Endothelial cell of umbilical vein (primary cell): Measurements from ENCODE around the gene GPSM1. TPM values are rescaled to one million over a fixed set of nuclear protein-coding genes. Genes with fewer than 3 reads are reported as not detected.

Source experiments
- BruUV-seq: library from RNA; stranded (reverse); fragments of 400-500 nt; replicated peaks from 2 replicates; lab custom pipeline; 2021; lab: Mats Ljungman, UMichigan
- CTCF ChIA-PET: fragments of 300-600, 350-600 bp; sonication (Branson Sonifier 250); formaldehyde crosslinking; loops from one replicate; lab custom pipeline; 2021; ENCODE audit warnings: antibody characterized with exemption, inconsistent platforms; lab: Charles Lee
- POLR2A ChIA-PET: fragments of 300-600, 350-600 bp; sonication (Branson Sonifier 250); formaldehyde crosslinking; loops from one replicate; lab custom pipeline; 2021; ENCODE audit warnings: antibody characterized with exemption, inconsistent platforms; lab: Charles Lee
- DNase-seq: peaks from one replicate; pipeline ENCODE4 v3.0.0-alpha.2; 2011; ENCODE audit warnings: low read depth, low spot score
- FAIRE-seq: peaks from 2 replicates; lab custom pipeline; 2011; peaks lifted over from hg19 to GRCh38; lab: Jason Lieb, UNC
- H2AFZ ChIP-seq: 2 replicates; pipeline ENCODE4 v1.6.0; 2012; ENCODE audit warnings: low read depth, low read length, control low read depth, inconsistent platforms
- H3K27ac ChIP-seq: 2 replicates; pipeline ENCODE4 v1.5.1; 2011; ENCODE audit warnings: low read depth, mild to moderate bottlenecking, control low read depth, low read length, moderate library complexity; ENCODE audit not compliant: insufficient read depth
- H3K27me3 ChIP-seq, 2 experiments: 2 replicates each; pipeline versions ENCODE4 v1.6.0 to v1.6.1; 2011; ENCODE audit warnings: low read length in 2 of 2, mixed read lengths in 1 of 2; ENCODE audit not compliant: control insufficient read depth in 2 of 2, insufficient read depth in 2 of 2
- H3K36me3 ChIP-seq, 2 experiments: 2 replicates in 1 of 2; 3 replicates in 1 of 2; pipeline ENCODE4 v1.5.1; 2011; ENCODE audit warnings: low read length in 2 of 2, mild to moderate bottlenecking in 1 of 2, moderate library complexity in 1 of 2; ENCODE audit not compliant: control insufficient read depth in 2 of 2, insufficient read depth in 2 of 2; ENCODE audit errors: extremely low read depth in 1 of 2
- H3K4me1 ChIP-seq: 3 replicates; pipeline ENCODE4 v1.5.1; 2011; ENCODE audit warnings: mild to moderate bottlenecking, low read length; ENCODE audit not compliant: control insufficient read depth, insufficient read depth; ENCODE audit errors: extremely low read depth
- H3K4me2 ChIP-seq: 2 replicates; pipeline ENCODE4 v1.6.1; 2011; ENCODE audit warnings: low read length, control low read depth, mixed read lengths; ENCODE audit not compliant: insufficient read depth
- H3K4me3 ChIP-seq, 3 experiments: fragments of 200-600 bp in 1 of 3; sonication (generic), shearing (Covaris generic) in 1 of 3; replicated peaks in 1 of 3; 2 replicates each; pipeline ENCODE4 v1.5.1; 2011 to 2016; ENCODE audit warnings: control low read depth in 3 of 3, low read length in 3 of 3, mild to moderate bottlenecking in 2 of 3, inconsistent platforms in 1 of 3, low read depth in 1 of 3, moderate library complexity in 1 of 3; ENCODE audit not compliant: insufficient read depth in 1 of 3
- H3K79me2 ChIP-seq: 2 replicates; pipeline ENCODE4 v1.6.0; 2012; ENCODE audit warnings: low read length, inconsistent platforms; ENCODE audit not compliant: control insufficient read depth, insufficient read depth
- H3K9ac ChIP-seq: replicated peaks from 2 replicates; pipeline ENCODE3; 2011; ENCODE audit warnings: low read length, control low read depth; ENCODE audit not compliant: insufficient read depth; ENCODE audit errors: extremely low read depth
- H3K9me1 ChIP-seq: replicated peaks from 3 replicates; pipeline ENCODE4 v1.6.0; 2011; ENCODE audit warnings: mild to moderate bottlenecking, low read length; ENCODE audit not compliant: control insufficient read depth, insufficient read depth; ENCODE audit errors: extremely low read depth
- H3K9me3 ChIP-seq: replicated peaks from 2 replicates; pipeline ENCODE4 v1.5.1; 2012; ENCODE audit warnings: low read length, inconsistent platforms; ENCODE audit not compliant: control insufficient read depth, insufficient read depth
- H4K20me1 ChIP-seq: replicated peaks from 2 replicates; pipeline ENCODE3; 2011; ENCODE audit warnings: mild to moderate bottlenecking, low read length; ENCODE audit not compliant: control insufficient read depth, insufficient read depth; ENCODE audit errors: extremely low read depth
- EZH2 ChIP-seq: IDR thresholded peaks from 2 replicates; pipeline ENCODE4 v1.6.1; 2012; ENCODE audit warnings: borderline replicate concordance, low read depth, mild to moderate bottlenecking, moderate library complexity, low read length, inconsistent platforms; ENCODE audit not compliant: severe bottlenecking
- FOS ChIP-seq: IDR thresholded peaks from 2 replicates; pipeline ENCODE4 v1.6.1; 2011; ENCODE audit warnings: mild to moderate bottlenecking, low read length, moderate library complexity, borderline replicate concordance; ENCODE audit not compliant: insufficient read depth
- GATA2 ChIP-seq: IDR thresholded peaks from 2 replicates; pipeline ENCODE4 v1.7.0; 2011; ENCODE audit warnings: low read depth, mild to moderate bottlenecking, moderate library complexity, mixed read lengths, low read length; ENCODE audit not compliant: insufficient read length, insufficient read depth
- JUN ChIP-seq: IDR thresholded peaks from 2 replicates; pipeline ENCODE4 v1.6.1; 2011; ENCODE audit warnings: borderline replicate concordance, low read depth; ENCODE audit not compliant: insufficient read length, insufficient read depth
- MAX ChIP-seq: IDR thresholded peaks from 2 replicates; pipeline ENCODE4 v1.6.1; 2011; ENCODE audit not compliant: insufficient read depth, insufficient read length
- MYC ChIP-seq: IDR thresholded peaks from one replicate; pipeline ENCODE4 v1.6.1; 2011; ENCODE audit warnings: mild to moderate bottlenecking, low read depth, low read length
- POLR2A ChIP-seq: IDR thresholded peaks from 2 replicates; pipeline ENCODE4 v1.6.1; 2012; ENCODE audit warnings: low read depth, mild to moderate bottlenecking, control low read depth, low read length
- POLR2AphosphoS5 ChIP-seq: IDR thresholded peaks from 2 replicates; pipeline ENCODE4 v1.6.1; 2012; ENCODE audit warnings: low read depth, mild to moderate bottlenecking, control low read depth, low read length, moderate library complexity; ENCODE audit not compliant: insufficient read depth
- dilution Hi-C: fragments of 300-500 bp; cut with MboI; formaldehyde crosslinking; loops from one replicate; pipeline ENCODE4 v1.15.0; 2019; ENCODE audit warnings: low sequenced_read_pairs; ENCODE audit not compliant: extremely low pct_ligation_motif_present
- intact Hi-C: fragments of 100-400 bp; cut with micrococcal nuclease; formaldehyde crosslinking; loops from one replicate; pipeline ENCODE4 v1.10.0; 2022
- polyA plus RNA-seq, 4 experiments: library from polyadenylated mRNA; depleted of rRNA in 3 of 4; stranded (reverse) in 3 of 4; unstranded in 1 of 4; fragments of >200 nt; gene quantifications; 2 replicates each; pipeline versions ENCODE4 v1.2.1 to v1.2.3, GENCODE V29; 2011 to 2012; ENCODE audit warnings: missing spikeins in 1 of 4
- total RNA-seq: library from RNA; stranded (reverse); gene quantifications from 2 replicates; pipeline ENCODE4 v1.2.3, GENCODE V29; 2021
- TF ChIP-seq, protein P1 (sequence below), 2 donors: IDR thresholded peaks; 1 replicate in 1 of 2; 2 replicates in 1 of 2; pipeline ENCODE4 v1.5.1; 2011; ENCODE audit warnings: low read length in 2 of 2, mild to moderate bottlenecking in 2 of 2, moderate library complexity in 2 of 2, control low read depth in 1 of 2, inconsistent platforms in 1 of 2, low read depth in 1 of 2; ENCODE audit not compliant: insufficient read depth in 1 of 2; ENCODE audit errors: extremely low read depth in 1 of 2

GPSM1 gene
- total and polyA plus RNA-seq, 2 donors (not counting 3 experiments of a cell fraction or from before 2014, with no cell fraction given) = 34.6 to 47.1 TPM

- intact Hi-C loops = no loop called here
- H3K9me3 ChIP-seq = no peaks in the 10 kb centered on the region
- no peaks in the 10 kb centered on the region for H4K20me1 ChIP-seq
- H3K27me3 ChIP-seq = no peaks in the 10 kb centered on the region
- FAIRE-seq = no peak
- no peak for TF ChIP-seq EZH2
- no peak for TF ChIP-seq POLR2AphosphoS5
- no peak for TF ChIP-seq JUN
- no peak for TF ChIP-seq MAX
- TF ChIP-seq GATA2 = no peak
- TF ChIP-seq, protein P1, sequence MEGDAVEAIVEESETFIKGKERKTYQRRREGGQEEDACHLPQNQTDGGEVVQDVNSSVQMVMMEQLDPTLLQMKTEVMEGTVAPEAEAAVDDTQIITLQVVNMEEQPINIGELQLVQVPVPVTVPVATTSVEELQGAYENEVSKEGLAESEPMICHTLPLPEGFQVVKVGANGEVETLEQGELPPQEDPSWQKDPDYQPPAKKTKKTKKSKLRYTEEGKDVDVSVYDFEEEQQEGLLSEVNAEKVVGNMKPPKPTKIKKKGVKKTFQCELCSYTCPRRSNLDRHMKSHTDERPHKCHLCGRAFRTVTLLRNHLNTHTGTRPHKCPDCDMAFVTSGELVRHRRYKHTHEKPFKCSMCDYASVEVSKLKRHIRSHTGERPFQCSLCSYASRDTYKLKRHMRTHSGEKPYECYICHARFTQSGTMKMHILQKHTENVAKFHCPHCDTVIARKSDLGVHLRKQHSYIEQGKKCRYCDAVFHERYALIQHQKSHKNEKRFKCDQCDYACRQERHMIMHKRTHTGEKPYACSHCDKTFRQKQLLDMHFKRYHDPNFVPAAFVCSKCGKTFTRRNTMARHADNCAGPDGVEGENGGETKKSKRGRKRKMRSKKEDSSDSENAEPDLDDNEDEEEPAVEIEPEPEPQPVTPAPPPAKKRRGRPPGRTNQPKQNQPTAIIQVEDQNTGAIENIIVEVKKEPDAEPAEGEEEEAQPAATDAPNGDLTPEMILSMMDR (IDR thresholded peaks at IDR 0.05; ENCODE audit: extremely low read depth in 1 of 2, insufficient read depth in 1 of 2, low read depth in 1 of 2, low read length in 2 of 2) = no peak
- TF ChIP-seq POLR2A = no peak
- no peak for TF ChIP-seq MYC
- no peak for TF ChIP-seq FOS
- no peak for DNase-seq
- ChIA-PET POLR2A (no interaction called here), CTCF (interaction anchor here (1.2 to 2.8 kb wide), 3 partner anchors 8 to 38 kb away, joined by 4 to 13 read pairs (median 5); partner anchors contain the start of gene DNLZ)
- H3K79me2 ChIP-seq = peaks cover 23% of the 10 kb centered on the region
- dilution Hi-C loops = no loop called here
- no peak overlapping the region for H3K9ac ChIP-seq
- no peak overlapping the region for H3K4me2 ChIP-seq
- no peak overlapping the region for H3K27ac ChIP-seq
- no TSS peak for BruUV-seq
- no peak overlapping the region for H2AFZ ChIP-seq
- no peak overlapping the region for H3K4me3 ChIP-seq
- H3K36me3 ChIP-seq = no peaks in the 10 kb centered on the region
- H3K9me1 ChIP-seq = no peaks in the 10 kb centered on the region
- peaks cover 20% of the 10 kb centered on the region for H3K4me1 ChIP-seq
Observed at GRCh38 chr9:136325358-136325757, 2.0 kb upstream of the GPSM1 start.
